K562 (cell line): ENCODE measurements around the gene VDAC1. TPM values are rescaled to one million over a fixed set of nuclear protein-coding genes. Genes with fewer than 3 reads are reported as not detected.

Experiments
- CBX8 ChIP-seq: fragments of 200-600 bp; sonication (generic); IDR thresholded peaks from 2 replicates; pipeline ENCODE4 v1.6.1; 2012; ENCODE audit warnings: borderline replicate concordance, mixed run types, low read depth, mild to moderate bottlenecking, moderate library complexity, mixed read lengths, low read length, control low read depth, inconsistent platforms; ENCODE audit not compliant: poor library complexity, severe bottlenecking; ENCODE audit errors: extremely low read depth
- DPF2 ChIP-seq: fragments of 450-650 bp; IDR thresholded peaks from 2 replicates; pipeline ENCODE4 v1.6.1; 2016
- GATA2 ChIP-seq: sonication (generic); formaldehyde crosslinking; IDR thresholded peaks from 2 replicates; pipeline ENCODE4 v1.4.0; 2020; ENCODE audit warnings: mild to moderate bottlenecking, missing genetic modification reagents
- KAT2B ChIP-seq: IDR thresholded peaks from one replicate; pipeline ENCODE4 v1.6.1; 2012; ENCODE audit warnings: low read depth, mild to moderate bottlenecking, control low read depth, inconsistent platforms, low read length, moderate library complexity
- MEF2A ChIP-seq: IDR thresholded peaks from 2 replicates; pipeline ENCODE4 v1.6.1; 2011; ENCODE audit warnings: low read depth, mild to moderate bottlenecking, low read length, moderate library complexity; ENCODE audit not compliant: control insufficient read depth
- NCOA1 ChIP-seq: fragments of 450-650 bp; IDR thresholded peaks from 2 replicates; pipeline ENCODE4 v1.6.1; 2016; ENCODE audit warnings: low read depth
- NFXL1 ChIP-seq: fragments of 450-650 bp; formaldehyde crosslinking; IDR thresholded peaks from 2 replicates; pipeline ENCODE4 v1.4.0; 2021; ENCODE audit warnings: mild to moderate bottlenecking
- NR2C2 ChIP-seq, 2 experiments: fragments of 200-800 bp in 1 of 2; sonication (Bioruptor generic) in 1 of 2; sonication (generic) in 1 of 2; formaldehyde crosslinking in 1 of 2; IDR thresholded peaks; 2 replicates each; pipeline versions ENCODE4 v1.6.1 to v1.8.0; 2016 to 2022; ENCODE audit warnings: mild to moderate bottlenecking in 1 of 2, missing compliant biosample characterization in 1 of 2, missing genetic modification characterization in 1 of 2, missing genetic modification reagents in 1 of 2
- SMARCB1 ChIP-seq: IDR thresholded peaks from 2 replicates; pipeline ENCODE4 v1.6.1; 2011; ENCODE audit warnings: improper control_type of control experiment, low read depth; ENCODE audit not compliant: insufficient read length
- STAT5A ChIP-seq: IDR thresholded peaks from 2 replicates; pipeline ENCODE4 v1.6.1; 2012; ENCODE audit warnings: low read length, inconsistent platforms, borderline replicate concordance
- TEAD1 ChIP-seq, 2 experiments: fragments of 450-650 bp in 1 of 2; sonication (generic) in 1 of 2; formaldehyde crosslinking; IDR thresholded peaks; 2 replicates each; pipeline versions ENCODE4 v1.4.0 to v1.8.0; 2020 to 2022; ENCODE audit warnings: mild to moderate bottlenecking in 2 of 2, missing genetic modification reagents in 1 of 2
- ZFP30 ChIP-seq: fragments of 250-450 bp; sonication (Bioruptor Pico); IDR thresholded peaks from 2 replicates; pipeline ENCODE4 v1.8.0; 2022; ENCODE audit warnings: moderate library complexity, mild to moderate bottlenecking, inconsistent platforms, borderline replicate concordance
- ZKSCAN3 ChIP-seq: fragments of 250-450 bp; sonication (Bioruptor Pico); IDR thresholded peaks from 2 replicates; pipeline ENCODE4 v1.4.0; 2020
- ZNF57 ChIP-seq: fragments of 450-650 bp; formaldehyde crosslinking; IDR thresholded peaks from 2 replicates; pipeline ENCODE4 v1.4.0; 2020; ENCODE audit warnings: mild to moderate bottlenecking, moderate library complexity
- ZNF583 ChIP-seq: fragments of 250-450 bp; sonication (Bioruptor Pico); IDR thresholded peaks from 2 replicates; pipeline ENCODE4 v1.4.0; 2020
- polyA plus RNA-seq, 8 experiments: library from polyadenylated mRNA; depleted of rRNA in 4 of 8; stranded (reverse) in 5 of 8; unstranded in 3 of 8; fragments of >200 nt; fragmentation: Nextera tagmentation in 2 of 8; fragmentation: Illumina TruSeq in 1 of 8; extraction: Ambion mirVana in 2 of 8; extraction: Trizol in 1 of 8; gene quantifications; 2 replicates each; pipeline versions ENCODE4 v1.2.1 to v1.2.3, GENCODE V29; 2011 to 2014; ENCODE audit warnings: inconsistent platforms in 1 of 8, missing spikeins in 1 of 8
- total RNA-seq, 7 experiments: library from RNA; depleted of rRNA in 6 of 7; stranded (reverse); fragments of >200 nt in 6 of 7; fragmentation: Illumina TruSeq in 2 of 7; extraction: Trizol in 2 of 7; gene quantifications; 2 replicates each; pipeline versions ENCODE4 v1.2.1 to v1.2.3, GENCODE V29; 2011 to 2021; ENCODE audit warnings: low replicate concordance in 1 of 7
- TF ChIP-seq, protein P1 (sequence below): sonication (generic); formaldehyde crosslinking; IDR thresholded peaks from 2 replicates; pipeline ENCODE4 v1.9.0; 2022; ENCODE audit warnings: mild to moderate bottlenecking, missing genetic modification reagents
- TF ChIP-seq, protein P2 (sequence below): fragments of 450-650 bp; conservative IDR thresholded peaks from 2 replicates; pipeline ENCODE4 v1.6.1; 2016; ENCODE audit warnings: missing genetic modification characterization, low read depth, mild to moderate bottlenecking, missing compliant biosample characterization, moderate library complexity
- TF ChIP-seq, protein P3 (sequence below), 3 experiments: fragments of 200-800 bp in 1 of 3; sonication (Bioruptor generic) in 1 of 3; sonication (generic) in 1 of 3; formaldehyde crosslinking in 1 of 3; IDR thresholded peaks; 2 replicates each; pipeline versions ENCODE4 v1.6.1 to v1.8.0; 2016 to 2022; ENCODE audit warnings: mild to moderate bottlenecking in 2 of 3, missing compliant biosample characterization in 2 of 3, missing genetic modification characterization in 2 of 3, missing genetic modification reagents in 1 of 3
- TF ChIP-seq, protein P4 (sequence below): fragments of 250-450 bp; sonication (Bioruptor Pico); IDR thresholded peaks from 2 replicates; pipeline ENCODE4 v1.8.0; 2022; ENCODE audit warnings: moderate library complexity, mild to moderate bottlenecking, inconsistent platforms
- TF ChIP-seq, protein P5 (sequence below), 2 experiments: IDR thresholded peaks; 2 replicates each; pipeline ENCODE4 v1.6.1; 2011; ENCODE audit warnings: borderline replicate concordance in 1 of 2, control low read depth in 1 of 2, low read depth in 1 of 2, low read length in 1 of 2, mild to moderate bottlenecking in 1 of 2, mixed read lengths in 1 of 2, moderate library complexity in 1 of 2; ENCODE audit not compliant: insufficient read depth in 1 of 2, insufficient read length in 1 of 2, poor library complexity in 1 of 2, severe bottlenecking in 1 of 2; ENCODE audit errors: extremely low read depth in 1 of 2
- TF ChIP-seq, protein P6 (sequence below): sonication (generic); formaldehyde crosslinking; IDR thresholded peaks from 2 replicates; pipeline ENCODE4 v1.8.0; 2022; ENCODE audit warnings: mild to moderate bottlenecking, low read depth, missing genetic modification reagents

VDAC1 gene
- total and polyA plus RNA-seq, 9 of the 15 experiments (the other 6 are each of a cell fraction or from before 2014, with no cell fraction given) = 168 to 366 (median 293) TPM

DNA sequence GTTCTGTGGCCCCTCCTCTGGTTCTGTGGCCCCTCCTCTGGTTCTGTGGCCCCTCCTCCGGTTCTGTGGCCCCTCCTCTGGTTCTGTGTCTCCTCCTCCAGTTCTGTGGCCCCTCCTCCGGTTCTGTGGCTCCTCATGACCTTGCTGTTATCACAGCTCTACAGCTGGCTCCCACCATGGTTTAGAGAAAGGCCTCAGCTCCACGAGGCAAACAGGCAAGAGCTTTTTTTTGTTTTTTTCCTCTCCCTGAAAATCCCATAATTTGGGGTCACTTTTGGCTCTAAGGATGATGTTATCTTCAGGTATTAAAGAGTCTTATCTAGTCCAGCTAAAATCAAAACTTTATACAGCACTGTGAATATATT is 68.1 kb downstream of the VDAC1 start (continued):
- TF ChIP-seq, protein P1, sequence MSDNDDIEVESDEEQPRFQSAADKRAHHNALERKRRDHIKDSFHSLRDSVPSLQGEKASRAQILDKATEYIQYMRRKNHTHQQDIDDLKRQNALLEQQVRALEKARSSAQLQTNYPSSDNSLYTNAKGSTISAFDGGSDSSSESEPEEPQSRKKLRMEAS (CRISPR knock-in tag) = peak; percentile 61; the same call in 1 of the 2 replicates
- peak; percentile 37; the same call in 1 of the 2 replicates for TF ChIP-seq STAT5A
- TF ChIP-seq, protein P2, sequence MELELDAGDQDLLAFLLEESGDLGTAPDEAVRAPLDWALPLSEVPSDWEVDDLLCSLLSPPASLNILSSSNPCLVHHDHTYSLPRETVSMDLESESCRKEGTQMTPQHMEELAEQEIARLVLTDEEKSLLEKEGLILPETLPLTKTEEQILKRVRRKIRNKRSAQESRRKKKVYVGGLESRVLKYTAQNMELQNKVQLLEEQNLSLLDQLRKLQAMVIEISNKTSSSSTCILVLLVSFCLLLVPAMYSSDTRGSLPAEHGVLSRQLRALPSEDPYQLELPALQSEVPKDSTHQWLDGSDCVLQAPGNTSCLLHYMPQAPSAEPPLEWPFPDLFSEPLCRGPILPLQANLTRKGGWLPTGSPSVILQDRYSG (tag) = 0 out of 2 replicates have a peak, but pooled peaks have one; percentile 70
- TF ChIP-seq NR2C2 (CRISPR knock-in tag; IDR thresholded peaks at IDR 0.05) = no peak
- TF ChIP-seq NR2C2 (tag; IDR thresholded peaks at IDR 0.05) = peak; percentile 41; the same call in 1 of the 2 replicates
- TF ChIP-seq, protein P3, sequence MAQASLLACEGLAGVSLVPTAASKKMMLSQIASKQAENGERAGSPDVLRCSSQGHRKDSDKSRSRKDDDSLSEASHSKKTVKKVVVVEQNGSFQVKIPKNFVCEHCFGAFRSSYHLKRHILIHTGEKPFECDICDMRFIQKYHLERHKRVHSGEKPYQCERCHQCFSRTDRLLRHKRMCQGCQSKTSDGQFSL (CRISPR knock-in tag; IDR thresholded peaks at IDR 0.05) = no peak
- TF ChIP-seq, protein P3 (tag; IDR thresholded peaks at IDR 0.05) = no peak
- TF ChIP-seq NCOA1 = no peak
- no peak for TF ChIP-seq ZNF57 (CRISPR knock-in tag)
- TF ChIP-seq ZKSCAN3 (CRISPR knock-in tag) = no peak
- TF ChIP-seq KAT2B = no peak
- TF ChIP-seq, protein P4, sequence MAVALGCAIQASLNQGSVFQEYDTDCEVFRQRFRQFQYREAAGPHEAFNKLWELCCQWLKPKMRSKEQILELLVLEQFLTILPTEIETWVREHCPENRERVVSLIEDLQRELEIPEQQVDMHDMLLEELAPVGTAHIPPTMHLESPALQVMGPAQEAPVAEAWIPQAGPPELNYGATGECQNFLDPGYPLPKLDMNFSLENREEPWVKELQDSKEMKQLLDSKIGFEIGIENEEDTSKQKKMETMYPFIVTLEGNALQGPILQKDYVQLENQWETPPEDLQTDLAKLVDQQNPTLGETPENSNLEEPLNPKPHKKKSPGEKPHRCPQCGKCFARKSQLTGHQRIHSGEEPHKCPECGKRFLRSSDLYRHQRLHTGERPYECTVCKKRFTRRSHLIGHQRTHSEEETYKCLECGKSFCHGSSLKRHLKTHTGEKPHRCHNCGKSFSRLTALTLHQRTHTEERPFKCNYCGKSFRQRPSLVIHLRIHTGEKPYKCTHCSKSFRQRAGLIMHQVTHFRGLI (CRISPR knock-in tag) = 0 out of 2 replicates have a peak, but pooled peaks have one; percentile 53
- no peak for TF ChIP-seq NFXL1 (CRISPR knock-in tag)
- TF ChIP-seq DPF2 = peak; percentile 87
- TF ChIP-seq SMARCB1 = no peak
- TF ChIP-seq GATA2 (CRISPR knock-in tag) = peak; percentile 51; the same call in 1 of the 2 replicates
- TF ChIP-seq CBX8 = no peak
- no peak for TF ChIP-seq MEF2A
- TF ChIP-seq, protein P5, sequence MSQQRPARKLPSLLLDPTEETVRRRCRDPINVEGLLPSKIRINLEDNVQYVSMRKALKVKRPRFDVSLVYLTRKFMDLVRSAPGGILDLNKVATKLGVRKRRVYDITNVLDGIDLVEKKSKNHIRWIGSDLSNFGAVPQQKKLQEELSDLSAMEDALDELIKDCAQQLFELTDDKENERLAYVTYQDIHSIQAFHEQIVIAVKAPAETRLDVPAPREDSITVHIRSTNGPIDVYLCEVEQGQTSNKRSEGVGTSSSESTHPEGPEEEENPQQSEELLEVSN (IDR thresholded peaks at IDR 0.05; ENCODE audit: borderline replicate concordance in 1 of 2, extremely low read depth in 1 of 2, insufficient read depth in 1 of 2, insufficient read length in 1 of 2, low read depth in 1 of 2, low read length in 1 of 2, poor library complexity in 1 of 2, severe bottlenecking in 1 of 2) = peak; percentile 58 to 80
- TF ChIP-seq ZFP30 (CRISPR knock-in tag) = no peak
- 0 out of 4 replicates have a peak, but pooled peaks of 1 of the 2 experiments have one; percentile 16 for TF ChIP-seq TEAD1 (CRISPR knock-in tag; IDR thresholded peaks at IDR 0.05)
- TF ChIP-seq, protein P6, sequence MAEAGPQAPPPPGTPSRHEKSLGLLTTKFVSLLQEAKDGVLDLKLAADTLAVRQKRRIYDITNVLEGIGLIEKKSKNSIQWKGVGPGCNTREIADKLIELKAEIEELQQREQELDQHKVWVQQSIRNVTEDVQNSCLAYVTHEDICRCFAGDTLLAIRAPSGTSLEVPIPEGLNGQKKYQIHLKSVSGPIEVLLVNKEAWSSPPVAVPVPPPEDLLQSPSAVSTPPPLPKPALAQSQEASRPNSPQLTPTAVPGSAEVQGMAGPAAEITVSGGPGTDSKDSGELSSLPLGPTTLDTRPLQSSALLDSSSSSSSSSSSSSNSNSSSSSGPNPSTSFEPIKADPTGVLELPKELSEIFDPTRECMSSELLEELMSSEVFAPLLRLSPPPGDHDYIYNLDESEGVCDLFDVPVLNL (CRISPR knock-in tag) = no peak
- no peak for TF ChIP-seq ZNF583 (CRISPR knock-in tag)
